WTC11 (cell line): ENCODE measurements around the gene VWA3A. TPM values are rescaled to one million over a fixed set of nuclear protein-coding genes. Genes with fewer than 3 reads are reported as not detected.
"Not testable (repeated sequence)": the region's sequence is repeated elsewhere in the genome, so short reads cannot be mapped to it uniquely, and the experiment has no call there.

Experiments used
- ATAC-seq: fragments of 200-7000 bp; cut with Tn5 transposase; 2 replicates; pipeline ENCODE4 v1.10.0; 2021; ENCODE audit warnings: mild to moderate bottlenecking, moderate library complexity
- CTCF ChIA-PET: fragments of 300-600 bp; sonication (Branson Sonifier 250); formaldehyde crosslinking; loops from one replicate; lab custom pipeline; 2021; ENCODE audit warnings: antibody characterized with exemption; lab: Charles Lee
- POLR2A ChIA-PET: fragments of 350-600 bp; sonication (Branson Sonifier 250); formaldehyde crosslinking; loops from one replicate; lab custom pipeline; 2021; ENCODE audit warnings: antibody characterized with exemption; lab: Charles Lee
- DNase-seq: peaks from one replicate; pipeline ENCODE4 v3.0.0; 2021; ENCODE audit warnings: low spot score
- H3K27ac Mint-ChIP-seq: 2 replicates; pipeline ENCODE4 v1.8.0; 2021; ENCODE audit warnings: mixed read lengths
- H3K27me3 Mint-ChIP-seq: 2 replicates; pipeline ENCODE4 v1.8.0; 2021; ENCODE audit warnings: low read depth, mild to moderate bottlenecking, moderate library complexity, mixed read lengths
- H3K36me3 Mint-ChIP-seq: 2 replicates; pipeline ENCODE4 v1.8.0; 2021; ENCODE audit warnings: mixed read lengths
- H3K4me1 Mint-ChIP-seq: 2 replicates; pipeline ENCODE4 v1.8.0; 2022; ENCODE audit warnings: mixed read lengths
- H3K4me3 Mint-ChIP-seq: 2 replicates; pipeline ENCODE4 v1.8.0; 2021; ENCODE audit warnings: mild to moderate bottlenecking, moderate library complexity, mixed read lengths
- H3K9me3 Mint-ChIP-seq: 2 replicates; pipeline ENCODE4 v1.8.0; 2021; ENCODE audit warnings: mixed read lengths
- ATF1 ChIP-seq: sonication (generic); formaldehyde crosslinking; IDR thresholded peaks from 2 replicates; pipeline ENCODE4 v1.8.1; 2023; ENCODE audit warnings: mild to moderate bottlenecking, moderate library complexity, missing genetic modification reagents
- CBFB ChIP-seq: sonication (generic); formaldehyde crosslinking; IDR thresholded peaks from 2 replicates; pipeline ENCODE4 v1.8.1; 2022; ENCODE audit warnings: mild to moderate bottlenecking, low read depth, missing genetic modification reagents
- GABPB1 ChIP-seq: sonication (generic); formaldehyde crosslinking; IDR thresholded peaks from 2 replicates; pipeline ENCODE4 v1.8.1; 2023; ENCODE audit warnings: mild to moderate bottlenecking, missing genetic modification reagents
- HMGA2 ChIP-seq: fragments of 250-450 bp; sonication (Bioruptor Pico); IDR thresholded peaks from 2 replicates; pipeline ENCODE4 v1.4.0; 2021; ENCODE audit warnings: mild to moderate bottlenecking, moderate library complexity
- IRF2 ChIP-seq: sonication (generic); formaldehyde crosslinking; IDR thresholded peaks from 2 replicates; pipeline ENCODE4 v1.8.0; 2022; ENCODE audit warnings: low read depth, missing genetic modification reagents, borderline replicate concordance
- NR2C2 ChIP-seq: sonication (generic); formaldehyde crosslinking; IDR thresholded peaks from 2 replicates; pipeline ENCODE4 v1.8.0; 2022; ENCODE audit warnings: mild to moderate bottlenecking, missing genetic modification reagents
- RORB ChIP-seq: fragments of 250-450 bp; sonication (Bioruptor Pico); IDR thresholded peaks from 2 replicates; pipeline ENCODE4 v1.9.0; 2021; ENCODE audit warnings: mild to moderate bottlenecking
- TCF7 ChIP-seq: sonication (generic); formaldehyde crosslinking; IDR thresholded peaks from 2 replicates; pipeline ENCODE4 v1.8.0; 2022; ENCODE audit warnings: mild to moderate bottlenecking, low read depth, missing genetic modification reagents, moderate library complexity
- ZBTB21 ChIP-seq: sonication (generic); formaldehyde crosslinking; IDR thresholded peaks from 2 replicates; pipeline ENCODE4 v1.8.1; 2023; ENCODE audit warnings: mild to moderate bottlenecking, missing genetic modification reagents, borderline replicate concordance
- ZNF138 ChIP-seq: sonication (generic); formaldehyde crosslinking; conservative IDR thresholded peaks from 2 replicates; pipeline ENCODE4 v1.8.1; 2022; ENCODE audit warnings: mild to moderate bottlenecking, moderate library complexity, missing genetic modification reagents
- ZNF416 ChIP-seq: fragments of 250-450 bp; sonication (Bioruptor Pico); IDR thresholded peaks from 2 replicates; pipeline ENCODE4 v1.9.0; 2021; ENCODE audit warnings: mild to moderate bottlenecking, inconsistent platforms
- total RNA-seq: library from RNA; stranded (reverse); gene quantifications from 3 replicates; pipeline ENCODE4 v1.2.3, GENCODE V29; 2021
- TF ChIP-seq, protein P1 (sequence below): sonication (generic); formaldehyde crosslinking; IDR thresholded peaks from 2 replicates; pipeline ENCODE4 v1.8.1; 2023; ENCODE audit warnings: mild to moderate bottlenecking, moderate library complexity, missing genetic modification reagents
- TF ChIP-seq, protein P2 (sequence below): sonication (generic); formaldehyde crosslinking; IDR thresholded peaks from 2 replicates; pipeline ENCODE4 v1.8.0; 2022; ENCODE audit warnings: missing genetic modification reagents
- TF ChIP-seq, protein P3 (sequence below): sonication (generic); formaldehyde crosslinking; conservative IDR thresholded peaks from 2 replicates; pipeline ENCODE4 v1.8.1; 2023; ENCODE audit warnings: mild to moderate bottlenecking, low read depth, missing genetic modification reagents, moderate library complexity
- TF ChIP-seq, protein P4 (sequence below): fragments of 250-450 bp; sonication (Bioruptor Pico); IDR thresholded peaks from 2 replicates; pipeline ENCODE4 v2.1.2; 2022; ENCODE audit warnings: mild to moderate bottlenecking, moderate library complexity
- TF ChIP-seq, protein P5 (sequence below): sonication (generic); formaldehyde crosslinking; IDR thresholded peaks from 2 replicates; pipeline ENCODE4 v1.8.1; 2022; ENCODE audit warnings: low read depth, mild to moderate bottlenecking, moderate library complexity, missing genetic modification reagents, borderline replicate concordance

Gene VWA3A
- total RNA-seq, 1 experiment from 2014 or later: 0.11 TPM

DNA sequence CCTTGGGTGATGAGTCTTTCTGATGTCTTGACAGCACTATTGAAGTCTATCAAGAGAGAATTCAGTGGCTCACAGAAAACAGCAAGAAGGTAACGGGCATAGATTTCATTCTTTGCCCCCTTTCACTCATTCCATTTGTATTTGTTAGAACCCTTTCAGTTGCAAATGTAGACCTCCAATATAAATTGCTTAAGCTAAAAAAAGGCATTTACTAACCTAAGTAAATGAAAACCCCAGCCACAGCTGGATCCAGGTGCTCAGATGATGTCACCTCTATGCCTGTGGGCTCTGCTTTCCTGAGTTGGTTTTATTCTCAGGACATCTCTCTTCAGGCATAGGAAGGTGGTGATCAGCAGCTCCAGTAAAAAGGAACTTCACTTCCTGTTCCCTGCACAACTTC is 11.1 kb downstream of the VWA3A start (continued):
- TF ChIP-seq, protein P1, sequence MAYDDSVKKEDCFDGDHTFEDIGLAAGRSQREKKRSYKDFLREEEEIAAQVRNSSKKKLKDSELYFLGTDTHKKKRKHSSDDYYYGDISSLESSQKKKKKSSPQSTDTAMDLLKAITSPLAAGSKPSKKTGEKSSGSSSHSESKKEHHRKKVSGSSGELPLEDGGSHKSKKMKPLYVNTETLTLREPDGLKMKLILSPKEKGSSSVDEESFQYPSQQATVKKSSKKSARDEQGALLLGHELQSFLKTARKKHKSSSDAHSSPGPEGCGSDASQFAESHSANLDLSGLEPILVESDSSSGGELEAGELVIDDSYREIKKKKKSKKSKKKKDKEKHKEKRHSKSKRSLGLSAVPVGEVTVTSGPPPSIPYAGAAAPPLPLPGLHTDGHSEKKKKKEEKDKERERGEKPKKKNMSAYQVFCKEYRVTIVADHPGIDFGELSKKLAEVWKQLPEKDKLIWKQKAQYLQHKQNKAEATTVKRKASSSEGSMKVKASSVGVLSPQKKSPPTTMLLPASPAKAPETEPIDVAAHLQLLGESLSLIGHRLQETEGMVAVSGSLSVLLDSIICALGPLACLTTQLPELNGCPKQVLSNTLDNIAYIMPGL (CRISPR knock-in tag): no peak
- TF ChIP-seq ZNF138 (CRISPR knock-in tag): no peak
- TF ChIP-seq HMGA2 (CRISPR knock-in tag): no peak
- no peak for TF ChIP-seq ZNF416 (CRISPR knock-in tag)
- no peak for TF ChIP-seq IRF2 (CRISPR knock-in tag)
- TF ChIP-seq, protein P2, sequence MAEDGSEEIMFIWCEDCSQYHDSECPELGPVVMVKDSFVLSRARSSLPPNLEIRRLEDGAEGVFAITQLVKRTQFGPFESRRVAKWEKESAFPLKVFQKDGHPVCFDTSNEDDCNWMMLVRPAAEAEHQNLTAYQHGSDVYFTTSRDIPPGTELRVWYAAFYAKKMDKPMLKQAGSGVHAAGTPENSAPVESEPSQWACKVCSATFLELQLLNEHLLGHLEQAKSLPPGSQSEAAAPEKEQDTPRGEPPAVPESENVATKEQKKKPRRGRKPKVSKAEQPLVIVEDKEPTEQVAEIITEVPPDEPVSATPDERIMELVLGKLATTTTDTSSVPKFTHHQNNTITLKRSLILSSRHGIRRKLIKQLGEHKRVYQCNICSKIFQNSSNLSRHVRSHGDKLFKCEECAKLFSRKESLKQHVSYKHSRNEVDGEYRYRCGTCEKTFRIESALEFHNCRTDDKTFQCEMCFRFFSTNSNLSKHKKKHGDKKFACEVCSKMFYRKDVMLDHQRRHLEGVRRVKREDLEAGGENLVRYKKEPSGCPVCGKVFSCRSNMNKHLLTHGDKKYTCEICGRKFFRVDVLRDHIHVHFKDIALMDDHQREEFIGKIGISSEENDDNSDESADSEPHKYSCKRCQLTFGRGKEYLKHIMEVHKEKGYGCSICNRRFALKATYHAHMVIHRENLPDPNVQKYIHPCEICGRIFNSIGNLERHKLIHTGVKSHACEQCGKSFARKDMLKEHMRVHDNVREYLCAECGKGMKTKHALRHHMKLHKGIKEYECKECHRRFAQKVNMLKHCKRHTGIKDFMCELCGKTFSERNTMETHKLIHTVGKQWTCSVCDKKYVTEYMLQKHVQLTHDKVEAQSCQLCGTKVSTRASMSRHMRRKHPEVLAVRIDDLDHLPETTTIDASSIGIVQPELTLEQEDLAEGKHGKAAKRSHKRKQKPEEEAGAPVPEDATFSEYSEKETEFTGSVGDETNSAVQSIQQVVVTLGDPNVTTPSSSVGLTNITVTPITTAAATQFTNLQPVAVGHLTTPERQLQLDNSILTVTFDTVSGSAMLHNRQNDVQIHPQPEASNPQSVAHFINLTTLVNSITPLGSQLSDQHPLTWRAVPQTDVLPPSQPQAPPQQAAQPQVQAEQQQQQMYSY (CRISPR knock-in tag): no peak
- TF ChIP-seq NR2C2 (CRISPR knock-in tag): no peak
- TF ChIP-seq CBFB (CRISPR knock-in tag): no peak
- TF ChIP-seq, protein P3, sequence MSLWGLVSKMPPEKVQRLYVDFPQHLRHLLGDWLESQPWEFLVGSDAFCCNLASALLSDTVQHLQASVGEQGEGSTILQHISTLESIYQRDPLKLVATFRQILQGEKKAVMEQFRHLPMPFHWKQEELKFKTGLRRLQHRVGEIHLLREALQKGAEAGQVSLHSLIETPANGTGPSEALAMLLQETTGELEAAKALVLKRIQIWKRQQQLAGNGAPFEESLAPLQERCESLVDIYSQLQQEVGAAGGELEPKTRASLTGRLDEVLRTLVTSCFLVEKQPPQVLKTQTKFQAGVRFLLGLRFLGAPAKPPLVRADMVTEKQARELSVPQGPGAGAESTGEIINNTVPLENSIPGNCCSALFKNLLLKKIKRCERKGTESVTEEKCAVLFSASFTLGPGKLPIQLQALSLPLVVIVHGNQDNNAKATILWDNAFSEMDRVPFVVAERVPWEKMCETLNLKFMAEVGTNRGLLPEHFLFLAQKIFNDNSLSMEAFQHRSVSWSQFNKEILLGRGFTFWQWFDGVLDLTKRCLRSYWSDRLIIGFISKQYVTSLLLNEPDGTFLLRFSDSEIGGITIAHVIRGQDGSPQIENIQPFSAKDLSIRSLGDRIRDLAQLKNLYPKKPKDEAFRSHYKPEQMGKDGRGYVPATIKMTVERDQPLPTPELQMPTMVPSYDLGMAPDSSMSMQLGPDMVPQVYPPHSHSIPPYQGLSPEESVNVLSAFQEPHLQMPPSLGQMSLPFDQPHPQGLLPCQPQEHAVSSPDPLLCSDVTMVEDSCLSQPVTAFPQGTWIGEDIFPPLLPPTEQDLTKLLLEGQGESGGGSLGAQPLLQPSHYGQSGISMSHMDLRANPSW (CRISPR knock-in tag): no peak
- no peak for TF ChIP-seq ZBTB21
- no peak for TF ChIP-seq ATF1
- TF ChIP-seq, protein P4, sequence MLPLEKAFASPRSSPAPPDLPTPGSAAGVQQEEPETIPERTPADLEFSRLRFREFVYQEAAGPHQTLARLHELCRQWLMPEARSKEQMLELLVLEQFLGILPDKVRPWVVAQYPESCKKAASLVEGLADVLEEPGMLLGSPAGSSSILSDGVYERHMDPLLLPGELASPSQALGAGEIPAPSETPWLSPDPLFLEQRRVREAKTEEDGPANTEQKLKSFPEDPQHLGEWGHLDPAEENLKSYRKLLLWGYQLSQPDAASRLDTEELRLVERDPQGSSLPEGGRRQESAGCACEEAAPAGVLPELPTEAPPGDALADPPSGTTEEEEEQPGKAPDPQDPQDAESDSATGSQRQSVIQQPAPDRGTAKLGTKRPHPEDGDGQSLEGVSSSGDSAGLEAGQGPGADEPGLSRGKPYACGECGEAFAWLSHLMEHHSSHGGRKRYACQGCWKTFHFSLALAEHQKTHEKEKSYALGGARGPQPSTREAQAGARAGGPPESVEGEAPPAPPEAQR (CRISPR knock-in tag): no peak
- TF ChIP-seq RORB: no peak

DNA sequence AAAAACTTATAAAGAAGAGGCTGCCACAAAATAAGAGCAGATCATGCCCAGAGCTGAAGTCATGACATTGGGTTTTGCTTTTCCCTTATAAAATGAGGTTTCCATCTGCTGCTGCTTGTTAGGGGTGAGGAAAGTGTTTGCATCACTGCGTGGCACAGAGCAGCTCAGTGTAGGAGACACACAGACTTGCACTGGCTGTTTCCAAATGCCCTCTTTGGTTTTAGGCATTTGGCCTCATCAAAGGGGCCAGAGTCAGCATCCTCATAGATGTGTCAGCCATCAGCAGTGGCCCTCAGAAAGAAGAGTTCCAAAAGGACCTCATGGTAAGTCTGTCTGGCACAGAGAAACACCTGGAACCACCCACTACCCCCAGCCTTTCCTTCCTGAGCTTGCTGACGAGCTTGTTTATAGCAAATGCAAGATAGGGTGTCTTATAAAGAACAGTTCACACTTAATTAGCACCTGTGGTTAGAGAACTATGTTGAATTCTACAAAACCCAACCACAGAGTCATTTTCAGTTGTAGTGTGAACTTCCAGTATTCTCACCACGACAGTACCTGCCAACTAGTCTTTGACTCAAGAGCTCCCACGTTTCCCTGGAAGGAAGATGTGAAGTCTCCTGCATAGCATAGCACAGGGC is 17.0 kb downstream of the VWA3A start:
- ATAC-seq (no peak), DNase-seq (no peak)
- peaks cover 7% of the 10 kb centered on the region; the same call in 1 of the 2 replicates for H3K27me3 Mint-ChIP-seq
- H3K4me1 Mint-ChIP-seq: peaks cover 5% of the 10 kb centered on the region
- POLR2A ChIA-PET: no interaction called here
- no peaks in the 10 kb centered on the region for H3K9me3 Mint-ChIP-seq
- no peak overlapping the region for H3K4me3 Mint-ChIP-seq
- CTCF ChIA-PET: interaction anchor here (1.0 to 2.6 kb wide), 5 partner anchors 10 to 79 kb away, joined by 3 to 15 read pairs (median 7); no protein-coding TSS in a partner anchor
- H3K27ac Mint-ChIP-seq: no peak overlapping the region
- TF ChIP-seq TCF7 (CRISPR knock-in tag): no peak
- TF ChIP-seq, protein P5, sequence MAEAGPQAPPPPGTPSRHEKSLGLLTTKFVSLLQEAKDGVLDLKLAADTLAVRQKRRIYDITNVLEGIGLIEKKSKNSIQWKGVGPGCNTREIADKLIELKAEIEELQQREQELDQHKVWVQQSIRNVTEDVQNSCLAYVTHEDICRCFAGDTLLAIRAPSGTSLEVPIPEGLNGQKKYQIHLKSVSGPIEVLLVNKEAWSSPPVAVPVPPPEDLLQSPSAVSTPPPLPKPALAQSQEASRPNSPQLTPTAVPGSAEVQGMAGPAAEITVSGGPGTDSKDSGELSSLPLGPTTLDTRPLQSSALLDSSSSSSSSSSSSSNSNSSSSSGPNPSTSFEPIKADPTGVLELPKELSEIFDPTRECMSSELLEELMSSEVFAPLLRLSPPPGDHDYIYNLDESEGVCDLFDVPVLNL (CRISPR knock-in tag): no peak
- no peak for TF ChIP-seq GABPB1 (CRISPR knock-in tag)
- H3K36me3 Mint-ChIP-seq: no peaks in the 10 kb centered on the region

DNA sequence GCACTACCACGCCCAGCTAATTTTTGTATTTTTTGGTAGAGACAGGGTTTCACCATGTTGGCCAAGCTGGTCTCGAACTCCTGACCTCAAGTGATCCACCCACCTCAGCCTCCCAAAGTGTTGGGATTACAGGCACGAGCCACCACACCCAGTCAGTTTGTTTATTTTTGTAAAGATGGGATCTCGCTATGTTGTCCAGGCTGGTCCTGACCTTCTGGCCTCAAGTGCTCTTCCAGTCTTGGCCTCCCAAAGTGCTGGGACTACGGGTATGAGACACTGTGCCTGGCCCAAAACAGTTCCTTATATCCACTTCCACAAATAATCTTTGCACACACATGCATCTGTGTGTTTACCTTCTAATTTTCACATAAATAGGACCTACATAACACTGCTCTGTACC is 19.3 kb downstream of the VWA3A start:
- DNase-seq, H3K4me1 Mint-ChIP-seq, H3K36me3 Mint-ChIP-seq, H3K9me3 Mint-ChIP-seq, H3K27me3 Mint-ChIP-seq, POLR2A ChIA-PET, H3K27ac Mint-ChIP-seq, ATAC-seq, H3K4me3 Mint-ChIP-seq: not testable (repeated sequence)
- CTCF ChIA-PET: interaction anchor here (2.1 to 4.0 kb wide), 2 partner anchors 13 to 34 kb away, joined by 5 to 21 read pairs; no protein-coding TSS in a partner anchor
